SK-N-MC (cell line): ENCODE results near the gene HSF2BP.

Experiments
- EZH2 ChIP-seq: fragments of 200-600 bp; sonication (generic); IDR thresholded peaks from one replicate; pipeline ENCODE4 v1.6.1; 2017; ENCODE audit warnings: antibody characterized with exemption
- FOXP2 ChIP-seq: optimal IDR thresholded peaks from 2 replicates; pipeline ENCODE3; 2011; ENCODE audit warnings: mild to moderate bottlenecking, moderate library complexity; ENCODE audit not compliant: insufficient read depth; ENCODE audit errors: extremely low read length, control extremely low read depth
- POLR2AphosphoS5 ChIP-seq: IDR thresholded peaks from 2 replicates; pipeline ENCODE4 v1.6.1; 2012; ENCODE audit warnings: mild to moderate bottlenecking, low read depth, low read length, borderline replicate concordance

GRCh38 chr21:43604505-43605204 is 54.6 kb downstream of the HSF2BP start:
- no peak for TF ChIP-seq EZH2
- no peak for TF ChIP-seq POLR2AphosphoS5
- TF ChIP-seq FOXP2 = no peak
